ENCODE data around the gene HOXC4.

Gene HOXC4

GRCh38 chr12:54029529-54030441 lies 23.9 kb upstream of the HOXC4 start:
- DNase-seq (ENCODE audit: low read depth): no peak

GRCh38 chr12:54030442-54030801 lies 23.2 kb upstream of the HOXC4 start:
- no peak for DNase-seq (ENCODE audit: low read depth)

GRCh38 chr12:54030889-54031471 lies 22.7 kb upstream of the HOXC4 start:
- DNase-seq (ENCODE audit: low read depth): no peak

- DNase-seq (ENCODE audit: low read depth): no peak
Observed at GRCh38 chr12:54031480-54031879, 22.2 kb upstream of the HOXC4 start.

GRCh38 chr12:54032086-54032619 lies 21.5 kb upstream of the HOXC4 start:
- no peak for DNase-seq (ENCODE audit: low read depth)

- DNase-seq (ENCODE audit: low read depth): no peak
Observed at GRCh38 chr12:54032627-54033100, 21.0 kb upstream of the HOXC4 start, which contains the start of gene HOXC5. TSS of gene HOXC5 (plus strand) at chr12:54033050. CDS start at chr12:54033123, 73 bp downstream.

GRCh38 chr12:54033106-54033979 lies 20.3 kb upstream of the HOXC4 start:
- DNase-seq (ENCODE audit: low read depth): no peak

- no peak for DNase-seq (ENCODE audit: low read depth)
Observed at GRCh38 chr12:54033980-54034784, 19.5 kb upstream of the HOXC4 start.

- no peak for DNase-seq (ENCODE audit: low read depth)
Observed at GRCh38 chr12:54034785-54035310, 18.8 kb upstream of the HOXC4 start.

- no peak for DNase-seq (ENCODE audit: low read depth)
Observed at GRCh38 chr12:54035568-54036264, 17.9 kb upstream of the HOXC4 start.

GRCh38 chr12:54036620-54037359 lies 16.8 kb upstream of the HOXC4 start:
- no peak for DNase-seq (ENCODE audit: low read depth)

- DNase-seq (ENCODE audit: low read depth): no peak
Observed at GRCh38 chr12:54037360-54038283, 16.0 kb upstream of the HOXC4 start.

GRCh38 chr12:54038284-54038870 lies 15.3 kb upstream of the HOXC4 start:
- DNase-seq (ENCODE audit: low read depth): no peak

- no peak for DNase-seq (ENCODE audit: low read depth)
Observed at GRCh38 chr12:54038871-54039414, 14.7 kb upstream of the HOXC4 start.

GRCh38 chr12:54039417-54040147 lies 14.1 kb upstream of the HOXC4 start:
- DNase-seq (ENCODE audit: low read depth): no peak

GRCh38 chr12:54040148-54040494 lies 13.5 kb upstream of the HOXC4 start:
- DNase-seq (ENCODE audit: low read depth): no peak

GRCh38 chr12:54040648-54041047 lies 13.0 kb upstream of the HOXC4 start:
- DNase-seq (ENCODE audit: low read depth): no peak

Data from HS-5 (cell line).